HUES48 (cell line): ENCODE results near the gene SLC44A5.

ENCODE experiments used
- H3K27ac ChIP-seq: one replicate; pipeline ENCODE4 v1.7.0; 2013; ENCODE audit warnings: low read depth, low read length, inconsistent platforms
- H3K27me3 ChIP-seq: 2 replicates; pipeline ENCODE4 v1.6.1; 2013; ENCODE audit warnings: mild to moderate bottlenecking, low read length; ENCODE audit not compliant: control insufficient read depth, insufficient read depth
- H3K36me3 ChIP-seq: 2 replicates; pipeline ENCODE4 v1.6.1; 2013; ENCODE audit warnings: low read length; ENCODE audit not compliant: control insufficient read depth, insufficient read depth
- H3K4me1 ChIP-seq: 2 replicates; pipeline ENCODE4 v1.6.1; 2013; ENCODE audit warnings: mild to moderate bottlenecking, low read length; ENCODE audit not compliant: control insufficient read depth, insufficient read depth
- H3K4me3 ChIP-seq: 2 replicates; pipeline ENCODE4 v1.5.1; 2013; ENCODE audit warnings: mild to moderate bottlenecking, low read depth, low read length
- H3K9ac ChIP-seq: 2 replicates; pipeline ENCODE4 v1.6.1; 2013; ENCODE audit warnings: mild to moderate bottlenecking, low read depth, low read length, moderate library complexity
- H3K9me3 ChIP-seq: 2 replicates; pipeline ENCODE4 v1.6.1; 2013; ENCODE audit warnings: low read length; ENCODE audit not compliant: control insufficient read depth, insufficient read depth

The SLC44A5 gene

DNA sequence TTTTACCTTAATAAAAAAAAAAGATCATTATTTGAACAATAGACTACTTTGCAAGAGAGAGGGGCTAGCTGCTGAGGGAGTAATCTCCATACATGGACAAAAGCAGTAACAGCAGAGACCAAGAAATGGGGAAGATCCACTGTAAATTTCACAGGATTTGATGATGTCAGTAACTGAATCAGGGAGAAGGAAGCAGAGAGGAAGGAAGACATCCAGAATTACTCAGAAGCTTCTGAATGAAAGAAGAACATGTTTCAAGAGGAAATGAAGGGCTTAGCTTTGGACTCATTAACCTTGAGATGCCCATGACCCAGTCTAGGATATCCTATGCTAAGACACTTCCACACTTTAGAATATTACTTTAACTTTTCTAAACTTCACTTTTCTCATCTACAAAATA lies 60.4 kb downstream of the SLC44A5 start:
- no peaks in the 10 kb centered on the region for H3K27me3 ChIP-seq

DNA sequence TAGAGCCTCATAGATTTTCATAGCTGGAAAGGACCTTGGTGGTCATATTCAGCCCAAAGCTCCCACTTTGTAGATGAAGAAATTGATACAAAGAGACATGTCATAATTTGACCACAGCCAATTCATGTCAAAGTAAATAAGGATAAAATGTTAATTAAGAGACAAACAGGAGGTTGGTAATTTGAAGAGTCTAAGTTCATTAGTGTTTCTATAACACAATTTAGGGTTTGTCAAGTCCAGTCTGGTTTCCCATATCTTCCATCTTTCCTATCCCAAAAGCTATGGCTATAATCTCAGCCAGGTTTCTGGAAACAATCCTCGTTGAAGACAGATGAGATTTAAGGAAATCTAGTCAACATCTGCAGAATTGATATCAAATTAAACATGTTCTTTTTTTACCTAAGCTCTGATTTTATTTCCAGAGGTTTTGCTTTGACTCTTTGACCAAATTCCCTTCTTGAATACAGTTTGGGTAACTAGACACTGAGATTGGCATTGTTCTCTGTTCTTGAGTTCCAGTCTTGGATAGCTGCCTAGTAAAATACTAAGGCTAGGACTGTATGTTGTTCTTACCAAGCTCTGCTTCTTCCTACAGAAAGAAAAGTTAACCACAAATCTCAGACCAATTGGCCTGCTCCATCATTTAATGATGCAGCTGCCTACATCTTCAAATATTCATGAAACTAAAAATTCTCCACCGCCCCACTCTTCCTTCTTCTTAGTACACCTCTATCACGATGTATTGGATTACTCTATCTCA lies 62.0 kb downstream of the SLC44A5 start:
- no peak overlapping the region for H3K9ac ChIP-seq
- no peak overlapping the region for H3K27ac ChIP-seq
- H3K36me3 ChIP-seq = no peaks in the 10 kb centered on the region
- no peaks in the 10 kb centered on the region for H3K27me3 ChIP-seq
- no peaks in the 10 kb centered on the region for H3K4me1 ChIP-seq
- H3K4me3 ChIP-seq = no peak overlapping the region
- H3K9me3 ChIP-seq = no peaks in the 10 kb centered on the region

More for the DNA sequence above, 60.4 kb downstream of the SLC44A5 start:
- Histone ChIP-seq H3K27ac (no peak overlapping the region), H3K4me3 (no peak overlapping the region), H3K9ac (no peak overlapping the region), H3K36me3 (no peaks in the 10 kb centered on the region), H3K9me3 (no peaks in the 10 kb centered on the region), H3K4me1 (no peaks in the 10 kb centered on the region)

DNA sequence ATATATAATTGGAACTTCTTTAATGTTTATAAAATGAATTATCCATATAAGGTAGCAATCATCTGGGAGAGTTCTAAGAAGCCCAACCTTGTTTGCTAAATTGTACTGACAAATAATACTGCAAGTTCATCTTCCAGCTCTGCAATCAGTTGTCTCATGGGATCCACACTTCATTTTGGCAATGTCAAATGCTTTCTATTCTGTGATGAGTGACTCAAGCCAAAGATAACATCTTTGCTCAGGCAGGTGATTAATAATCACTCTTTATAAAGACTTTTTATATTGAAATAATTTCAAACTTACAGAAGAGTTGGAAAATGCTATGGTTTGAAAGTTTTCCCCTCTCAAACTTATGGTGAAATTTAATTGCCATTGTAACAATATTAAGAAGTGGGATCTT lies 67.2 kb downstream of the SLC44A5 start:
- H3K4me1 ChIP-seq = peaks cover 3% of the 10 kb centered on the region; the same call in 1 of the 2 replicates

DNA sequence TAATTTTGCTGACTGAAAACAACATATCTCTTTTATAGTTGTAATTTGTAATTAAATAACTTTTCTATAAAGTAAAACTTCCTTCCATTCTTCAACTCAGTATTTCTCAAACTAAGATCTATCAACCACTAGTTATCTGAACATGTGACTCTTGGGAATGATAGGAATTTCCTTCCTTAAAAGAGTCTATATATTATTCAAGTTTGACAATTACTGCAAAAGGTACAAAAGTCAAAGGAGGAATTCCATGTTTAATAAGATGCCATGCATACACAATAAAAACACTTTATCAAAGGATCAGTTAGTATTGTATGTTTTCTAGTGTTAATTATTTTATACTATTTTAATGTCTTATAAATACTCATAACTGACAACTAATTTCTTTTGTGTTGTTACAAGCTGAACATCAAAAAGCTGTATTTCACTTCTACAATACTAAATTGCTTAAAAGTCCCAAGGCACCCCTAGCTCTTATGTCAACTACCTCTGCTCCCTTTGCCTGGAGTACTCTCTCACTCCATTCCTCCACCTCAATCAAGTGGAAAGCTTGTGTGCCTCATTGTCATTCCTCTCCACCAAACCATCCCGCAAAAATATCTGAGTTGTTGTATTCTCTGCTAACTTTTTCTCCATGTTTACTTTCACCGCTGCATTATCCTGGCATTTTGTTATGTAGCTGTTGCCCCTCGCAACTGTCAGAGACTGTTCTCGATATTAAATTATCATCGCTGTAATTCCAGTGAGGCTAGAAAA lies 67.9 kb downstream of the SLC44A5 start:
- Histone ChIP-seq H3K4me3 (no peak overlapping the region), H3K9ac (no peak overlapping the region), H3K27ac (no peak overlapping the region), H3K27me3 (no peaks in the 10 kb centered on the region), H3K9me3 (no peaks in the 10 kb centered on the region), H3K36me3 (no peaks in the 10 kb centered on the region), H3K4me1 (peaks cover 3% of the 10 kb centered on the region; the same call in 1 of the 2 replicates)

More for the DNA sequence above, 67.2 kb downstream of the SLC44A5 start:
- H3K27ac ChIP-seq = no peak overlapping the region
- no peaks in the 10 kb centered on the region for H3K36me3 ChIP-seq
- no peak overlapping the region for H3K4me3 ChIP-seq
- no peaks in the 10 kb centered on the region for H3K27me3 ChIP-seq
- no peak overlapping the region for H3K9ac ChIP-seq
- H3K9me3 ChIP-seq = no peaks in the 10 kb centered on the region

DNA sequence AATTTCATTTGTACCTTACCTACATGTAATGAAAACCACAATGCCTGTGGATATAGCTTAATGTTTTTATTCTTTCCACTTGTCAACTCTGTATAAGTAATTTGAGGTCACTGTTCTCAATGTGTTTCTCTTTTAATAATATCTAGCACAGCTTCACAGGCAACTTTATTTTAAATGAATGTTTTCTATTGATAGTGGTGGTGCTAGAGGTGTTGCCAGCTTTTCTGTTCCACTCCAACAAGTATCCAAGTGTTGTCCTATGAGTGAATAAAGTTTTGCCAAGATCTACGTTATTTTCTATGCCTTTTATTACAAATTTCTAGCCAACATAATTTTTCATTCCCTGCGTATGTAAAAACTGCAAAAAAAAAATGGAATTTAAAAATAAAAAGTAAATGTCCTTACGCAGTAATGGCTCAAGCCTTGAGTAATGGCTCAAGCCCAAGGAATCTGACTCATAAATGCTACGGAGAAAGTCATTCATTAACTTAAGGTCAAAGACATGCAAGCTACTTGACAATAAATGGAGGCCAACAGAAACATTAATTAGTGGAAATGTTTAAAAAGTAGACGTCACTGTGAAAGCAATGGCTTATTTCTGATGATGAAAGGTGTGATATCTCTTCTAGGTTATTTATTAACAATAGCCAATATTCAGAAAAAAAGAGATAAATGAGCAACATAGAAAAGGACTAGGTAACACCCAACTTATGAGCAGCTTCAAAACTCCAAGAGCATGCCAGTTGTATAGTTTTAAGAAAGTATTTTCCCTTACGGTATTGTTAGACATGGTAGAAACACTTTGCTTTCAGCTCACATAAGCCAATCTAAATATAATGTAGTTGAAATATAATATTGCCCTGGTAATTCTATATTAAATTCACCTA lies 71.4 kb downstream of the SLC44A5 start:
- no peak overlapping the region for H3K4me3 ChIP-seq
- no peaks in the 10 kb centered on the region for H3K9me3 ChIP-seq
- H3K27ac ChIP-seq = no peak overlapping the region
- H3K9ac ChIP-seq = no peak overlapping the region
- H3K4me1 ChIP-seq = peaks cover 3% of the 10 kb centered on the region; the same call in 1 of the 2 replicates
- no peaks in the 10 kb centered on the region for H3K36me3 ChIP-seq
- H3K27me3 ChIP-seq = no peaks in the 10 kb centered on the region

DNA sequence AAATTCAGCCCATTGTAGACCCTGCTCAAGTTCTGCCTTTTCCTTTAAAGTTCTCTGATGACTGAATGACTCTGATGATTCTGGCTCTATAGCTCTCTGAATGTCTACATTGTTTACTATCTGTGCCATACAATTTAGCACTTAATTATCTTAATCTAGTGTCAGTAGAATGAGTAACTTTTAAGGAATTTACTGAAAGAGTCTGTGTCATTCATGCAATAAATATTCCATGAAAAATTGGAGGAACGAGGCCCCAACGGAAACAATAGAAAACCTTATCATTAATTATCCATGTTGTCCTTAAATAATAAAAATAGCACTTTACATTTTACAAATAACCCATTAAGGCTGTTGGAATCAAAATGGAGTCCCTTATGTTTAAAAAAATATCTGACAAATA lies 77.8 kb downstream of the SLC44A5 start:
- no peaks in the 10 kb centered on the region for H3K9me3 ChIP-seq
- H3K27me3 ChIP-seq = no peaks in the 10 kb centered on the region
- H3K27ac ChIP-seq = no peak overlapping the region
- no peak overlapping the region for H3K9ac ChIP-seq
- H3K4me3 ChIP-seq = no peak overlapping the region
- H3K4me1 ChIP-seq = peaks cover 3% of the 10 kb centered on the region; the same call in 1 of the 2 replicates
- no peaks in the 10 kb centered on the region for H3K36me3 ChIP-seq

DNA sequence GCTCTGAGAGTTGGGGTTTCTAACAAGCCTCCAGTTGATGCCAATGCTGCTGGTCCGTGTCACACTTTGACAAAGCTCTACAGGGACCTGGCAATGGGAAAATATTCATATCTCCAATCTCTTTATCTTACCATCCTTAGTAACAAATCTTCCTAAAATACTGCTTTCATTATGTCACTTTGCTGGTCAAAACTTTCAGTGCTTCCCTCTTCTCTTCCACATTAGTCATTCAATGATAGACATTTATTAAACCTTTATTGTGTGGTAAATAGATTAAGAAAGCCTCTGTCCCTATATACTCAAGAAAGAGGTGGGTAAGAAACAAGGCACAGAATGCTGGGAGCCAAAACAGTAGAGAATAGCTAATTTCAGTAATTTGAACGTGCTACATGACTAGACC lies 79.3 kb downstream of the SLC44A5 start:
- no peaks in the 10 kb centered on the region for H3K36me3 ChIP-seq
- no peaks in the 10 kb centered on the region for H3K9me3 ChIP-seq
- no peak overlapping the region for H3K4me3 ChIP-seq
- H3K4me1 ChIP-seq = peaks cover 3% of the 10 kb centered on the region; the same call in 1 of the 2 replicates
- H3K9ac ChIP-seq = no peak overlapping the region
- H3K27ac ChIP-seq = no peak overlapping the region
- no peaks in the 10 kb centered on the region for H3K27me3 ChIP-seq

- H3K9me3 ChIP-seq = no peaks in the 10 kb centered on the region
- no peaks in the 10 kb centered on the region for H3K36me3 ChIP-seq
- no peak overlapping the region for H3K9ac ChIP-seq
- H3K27ac ChIP-seq = no peak overlapping the region
- no peaks in the 10 kb centered on the region for H3K27me3 ChIP-seq
- H3K4me1 ChIP-seq = peaks cover 3% of the 10 kb centered on the region; the same call in 1 of the 2 replicates
- H3K4me3 ChIP-seq = no peak overlapping the region
Measured at GRCh38 chr1:75529488-75529887, 81.4 kb downstream of the SLC44A5 start.

GRCh38 chr1:75528001-75528400 lies 82.9 kb downstream of the SLC44A5 start:
- H3K9ac ChIP-seq = no peak overlapping the region
- no peaks in the 10 kb centered on the region for H3K36me3 ChIP-seq
- no peak overlapping the region for H3K27ac ChIP-seq
- H3K4me3 ChIP-seq = no peak overlapping the region
- H3K4me1 ChIP-seq = peaks cover 3% of the 10 kb centered on the region; the same call in 1 of the 2 replicates
- H3K9me3 ChIP-seq = no peaks in the 10 kb centered on the region
- H3K27me3 ChIP-seq = no peaks in the 10 kb centered on the region

GRCh38 chr1:75522389-75522788 lies 88.5 kb downstream of the SLC44A5 start:
- H3K4me3 ChIP-seq = no peak overlapping the region
- no peaks in the 10 kb centered on the region for H3K27me3 ChIP-seq
- no peak overlapping the region for H3K9ac ChIP-seq
- no peak overlapping the region for H3K27ac ChIP-seq
- no peaks in the 10 kb centered on the region for H3K4me1 ChIP-seq
- H3K36me3 ChIP-seq = no peaks in the 10 kb centered on the region
- no peaks in the 10 kb centered on the region for H3K9me3 ChIP-seq
